Panc1 (cell line): ENCODE data around the gene SRSF3. TPM values are rescaled to one million over a fixed set of nuclear protein-coding genes. Genes with fewer than 3 reads are reported as not detected.

Experiments used
- microRNA-seq: library from miRNA; unstranded; fragments of <30 nt; microRNA quantifications from one replicate; pipeline ENCODE4 v1.1.0, GENCODE V29; 2020; ENCODE audit not compliant: unreplicated experiment
- total RNA-seq: library from RNA; stranded (reverse); gene quantifications from one replicate; pipeline ENCODE4 v1.2.1, GENCODE V29; 2021; ENCODE audit not compliant: unreplicated experiment

SRSF3 gene
- total RNA-seq, 1 experiment from 2014 or later, result 356 TPM

Small RNA genes lying within 50 kb of the gene (microRNA-seq; reads per million reads assigned to microRNA genes)
- not detected for gene MIR3925

Other genes with a start within 250 kb of the SRSF3 start
- gene ETV7, start 206.7 kb upstream of the SRSF3 start, total RNA-seq, result 2.0 TPM
- not detected for gene PXT1, start 151.5 kb upstream of the SRSF3 start, total RNA-seq
- gene KCTD20, start 151.4 kb upstream of the SRSF3 start, total RNA-seq, result 41.6 TPM
- 44.7 TPM for gene STK38, start 46.9 kb upstream of the SRSF3 start, total RNA-seq
- gene CDKN1A, start 84.4 kb downstream of the SRSF3 start, total RNA-seq, result 46.2 TPM
- not detected for gene RAB44, start 103.5 kb downstream of the SRSF3 start, total RNA-seq
- gene CPNE5, start 245.1 kb downstream of the SRSF3 start, total RNA-seq, result 0.44 TPM